NCI-H2227 (cell line): Measurements from ENCODE around the gene DENND1A.

Experiments
- DNase-seq: peaks from one replicate; lab custom pipeline; 2025; ENCODE audit not compliant: unreplicated experiment; lab: John Stamatoyannopoulos, UW

DENND1A gene

GRCh38 chr9:123365881-123366528, 563.9 kb downstream of the DENND1A start:
- DNase-seq: no peak

GRCh38 chr9:123365287-123365880, 564.5 kb downstream of the DENND1A start:
- no peak for DNase-seq

GRCh38 chr9:123364241-123364824, 565.6 kb downstream of the DENND1A start:
- DNase-seq: no peak

GRCh38 chr9:123362856-123363255, 567.1 kb downstream of the DENND1A start:
- DNase-seq: no peak

GRCh38 chr9:123361731-123362510, 568.0 kb downstream of the DENND1A start:
- DNase-seq: no peak

GRCh38 chr9:123361086-123361730, 568.7 kb downstream of the DENND1A start:
- DNase-seq: no peak

GRCh38 chr9:123360161-123361085, 569.5 kb downstream of the DENND1A start:
- peak; percentile 66 for DNase-seq

- DNase-seq: no peak
Measured at GRCh38 chr9:123359546-123359945, 570.4 kb downstream of the DENND1A start.

GRCh38 chr9:123359106-123359505, 570.8 kb downstream of the DENND1A start:
- DNase-seq: no peak

- DNase-seq: peak; percentile 21
Measured at GRCh38 chr9:123358181-123358905, 571.6 kb downstream of the DENND1A start.

- DNase-seq: no peak
Measured at GRCh38 chr9:123357743-123358059, 572.2 kb downstream of the DENND1A start.

GRCh38 chr9:123356851-123357742, 572.8 kb downstream of the DENND1A start:
- DNase-seq: no peak

GRCh38 chr9:123355761-123356431, 574.0 kb downstream of the DENND1A start, which contains the start of gene CRB2:
Gene CRB2, plus strand, starts transcription at chr9:123356197. Its CDS starts 64 bp downstream, at chr9:123356261.
- DNase-seq: peak; percentile 33

GRCh38 chr9:123354806-123355508, 575.0 kb downstream of the DENND1A start:
- DNase-seq: no peak

- peak; percentile 66 for DNase-seq
Measured at GRCh38 chr9:123353984-123354591, 575.8 kb downstream of the DENND1A start.

GRCh38 chr9:123353041-123353440, 576.9 kb downstream of the DENND1A start:
- DNase-seq: no peak
